ENCODE measurements around the gene TRAM2.

DNA sequence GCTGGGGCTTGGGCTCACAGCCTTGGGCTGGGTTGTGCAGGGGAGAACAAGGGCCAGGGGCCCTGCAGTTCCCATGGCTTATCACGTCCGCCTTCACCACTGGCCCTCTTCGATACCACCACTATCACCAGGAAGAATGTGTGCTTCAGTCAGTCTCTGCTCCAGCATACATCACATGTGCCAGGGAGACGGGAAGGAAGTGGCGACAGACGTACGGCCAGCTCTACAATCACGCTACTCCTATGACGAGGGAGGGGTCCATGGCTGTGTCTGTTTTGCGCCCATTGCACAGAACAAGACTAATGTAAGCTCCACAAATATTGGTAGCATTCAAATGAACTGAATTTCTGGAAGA, 72.1 kb downstream of the TRAM2 start:
- no peak for TF ChIP-seq CTCF (IDR thresholded peaks at IDR 0.05; ENCODE audit: extremely low read depth in 1 of 2, insufficient read depth in 1 of 2, low read depth in 1 of 2, low read length in 2 of 2)
- TF ChIP-seq POLR2A (IDR thresholded peaks at IDR 0.05; ENCODE audit: low read depth, low read length) = no peak
- no peak for TF ChIP-seq EZH2 (IDR thresholded peaks at IDR 0.05; ENCODE audit: borderline replicate concordance, low read depth, low read length, severe bottlenecking)
- no peak for TF ChIP-seq MYC (IDR thresholded peaks at IDR 0.05; ENCODE audit: low read depth, low read length)
- no peak for TF ChIP-seq JUN (IDR thresholded peaks at IDR 0.05; ENCODE audit: borderline replicate concordance, insufficient read depth, insufficient read length, low read depth)
- TF ChIP-seq FOS (IDR thresholded peaks at IDR 0.05; ENCODE audit: borderline replicate concordance, insufficient read depth, low read length) = no peak
- TF ChIP-seq, protein P1, sequence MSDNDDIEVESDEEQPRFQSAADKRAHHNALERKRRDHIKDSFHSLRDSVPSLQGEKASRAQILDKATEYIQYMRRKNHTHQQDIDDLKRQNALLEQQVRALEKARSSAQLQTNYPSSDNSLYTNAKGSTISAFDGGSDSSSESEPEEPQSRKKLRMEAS (IDR thresholded peaks at IDR 0.05; ENCODE audit: insufficient read depth, insufficient read length) = no peak
- TF ChIP-seq POLR2AphosphoS5 (IDR thresholded peaks at IDR 0.05; ENCODE audit: insufficient read depth, low read depth, low read length) = no peak

Measured in endothelial cell of umbilical vein (primary cell).